ENCODE data around the gene TPRKB. TPM values are rescaled to one million over a fixed set of nuclear protein-coding genes. Genes with fewer than 3 reads are reported as not detected.
A peak's percentile ranks its signal among the peaks of the same experiment; 100 is the strongest.
"Not testable (repeated sequence)": the region's sequence is repeated elsewhere in the genome, so short reads cannot be mapped to it uniquely, and the experiment has no call there.

The TPRKB gene
- total and polyA plus RNA-seq, 2 donors from 2014 or later, result 25.3 to 42.2 TPM

DNA sequence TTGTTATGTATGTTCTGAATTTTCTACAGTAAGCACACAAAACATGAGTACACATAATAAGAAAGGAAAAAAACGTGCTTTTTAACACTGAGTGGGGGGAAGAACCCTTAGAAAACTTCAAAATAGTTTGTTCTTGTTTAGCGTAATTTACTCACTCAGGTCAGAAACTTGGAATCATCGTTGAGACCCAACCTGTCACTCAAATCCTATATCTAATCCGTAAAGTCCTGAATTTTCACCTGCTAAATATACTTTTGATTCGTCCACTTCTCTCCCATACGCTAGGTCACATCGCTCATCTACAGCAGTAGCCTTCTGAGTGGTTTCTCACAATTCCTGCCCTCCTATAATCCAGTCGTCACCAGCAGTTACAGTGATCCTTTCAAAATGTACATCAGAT is 767 bp downstream of the TPRKB start:
- H3K27me3 ChIP-seq (ENCODE audit: control insufficient read depth, insufficient read depth, low read length), result no peaks in the 10 kb centered on the region
- H3K9me3 ChIP-seq (ENCODE audit: control insufficient read depth in 2 of 3, insufficient read depth in 1 of 3, low read length in 3 of 3), result no peaks in the 10 kb centered on the region
- FAIRE-seq (no peak), DNase-seq (no peak)
- intact Hi-C loops (cut with DNase I), result no loop called here
- H3K4me1 ChIP-seq (ENCODE audit: control insufficient read depth in 2 of 3, insufficient read depth in 2 of 3, low read depth in 1 of 3, low read length in 3 of 3), result peaks cover 3 to 5% (median 4%) of the 10 kb centered on the region in 3 donors
- H3K27ac ChIP-seq (ENCODE audit: low read depth in 2 of 2, low read length in 2 of 2), result peak overlapping the region; percentile 60 to 90
- peak overlapping the region; percentile 88 to 99 (median 99) for H3K4me3 ChIP-seq (ENCODE audit: low read length in 3 of 3)
- peak overlapping the region; percentile 89 to 96 (median 94) for H3K9ac ChIP-seq (ENCODE audit: low read length in 3 of 3)
- no peak for TF ChIP-seq CTCF (IDR thresholded peaks at IDR 0.05; ENCODE audit: borderline replicate concordance, extremely low read depth, insufficient read depth)
- H3K36me3 ChIP-seq (ENCODE audit: control insufficient read depth in 2 of 3, insufficient read depth in 3 of 3, low read length in 3 of 3), result peaks cover 2 to 17% (median 11%) of the 10 kb centered on the region in 3 donors

GRCh38 chr2:73730810-73731209 is 6.3 kb downstream of the TPRKB start:
- Histone ChIP-seq H3K27me3 (ENCODE audit: control insufficient read depth, insufficient read depth, low read length) (no peaks in the 10 kb centered on the region), H3K4me1 (ENCODE audit: control insufficient read depth in 2 of 3, insufficient read depth in 2 of 3, low read depth in 1 of 3, low read length in 3 of 3) (no peaks in the 10 kb centered on the region), H3K9ac (ENCODE audit: low read length in 3 of 3) (no peak overlapping the region), H3K9me3 (ENCODE audit: control insufficient read depth in 2 of 3, insufficient read depth in 1 of 3, low read length in 3 of 3) (no peaks in the 10 kb centered on the region), H3K36me3 (ENCODE audit: control insufficient read depth in 2 of 3, insufficient read depth in 3 of 3, low read length in 3 of 3) (peaks cover 0 to 27% (median 16%) of the 10 kb centered on the region in 3 donors), H3K27ac (ENCODE audit: low read depth in 2 of 2, low read length in 2 of 2) (no peak overlapping the region), H3K4me3 (ENCODE audit: low read length in 3 of 3) (no peak overlapping the region)
- DNase-seq, result no peak
- no peak for FAIRE-seq
- no peak for TF ChIP-seq CTCF (IDR thresholded peaks at IDR 0.05; ENCODE audit: borderline replicate concordance, extremely low read depth, insufficient read depth)
- intact Hi-C loops (cut with DNase I), result no loop called here

DNA sequence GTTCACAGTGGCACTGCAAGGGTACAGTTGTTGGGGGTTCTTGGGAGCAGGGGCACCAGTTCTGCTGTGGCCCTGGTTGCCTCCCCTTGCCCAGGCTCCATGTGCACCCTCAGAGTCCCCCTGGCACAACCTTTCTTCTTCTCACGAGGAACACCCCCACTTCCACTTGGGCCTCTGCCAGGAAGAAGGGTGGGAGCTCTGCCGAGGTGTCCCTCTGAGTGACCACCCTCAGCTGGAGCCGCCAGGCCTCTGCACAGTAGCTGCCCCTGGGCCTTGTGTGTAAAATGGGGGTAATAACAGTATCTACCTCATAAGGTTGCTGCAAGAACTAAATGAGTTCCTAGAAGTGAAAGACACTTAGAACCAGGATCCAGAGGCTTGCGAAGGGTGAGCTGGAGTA is 8.4 kb downstream of the TPRKB start:
- no peak overlapping the region for H3K9ac ChIP-seq (ENCODE audit: low read length in 3 of 3)
- no peak overlapping the region for H3K4me3 ChIP-seq (ENCODE audit: low read length in 3 of 3)
- H3K27me3 ChIP-seq (ENCODE audit: control insufficient read depth, insufficient read depth, low read length), result no peaks in the 10 kb centered on the region
- FAIRE-seq (no peak), DNase-seq (no peak)
- no peak for TF ChIP-seq CTCF (IDR thresholded peaks at IDR 0.05; ENCODE audit: borderline replicate concordance, extremely low read depth, insufficient read depth)
- no peak overlapping the region for H3K27ac ChIP-seq (ENCODE audit: low read depth in 2 of 2, low read length in 2 of 2)
- H3K9me3 ChIP-seq (ENCODE audit: control insufficient read depth in 2 of 3, insufficient read depth in 1 of 3, low read length in 3 of 3), result no peaks in the 10 kb centered on the region
- H3K36me3 ChIP-seq (ENCODE audit: control insufficient read depth in 2 of 3, insufficient read depth in 3 of 3, low read length in 3 of 3), result peaks cover 0 to 27% (median 16%) of the 10 kb centered on the region in 3 donors
- no peaks in the 10 kb centered on the region for H3K4me1 ChIP-seq (ENCODE audit: control insufficient read depth in 2 of 3, insufficient read depth in 2 of 3, low read depth in 1 of 3, low read length in 3 of 3)
- intact Hi-C loops (cut with DNase I), result no loop called here

GRCh38 chr2:73728043-73728442 is 9.1 kb downstream of the TPRKB start:
- Histone ChIP-seq H3K36me3 (ENCODE audit: control insufficient read depth in 2 of 3, insufficient read depth in 3 of 3, low read length in 3 of 3) (peaks cover 0 to 21% (median 16%) of the 10 kb centered on the region in 3 donors), H3K4me1 (ENCODE audit: control insufficient read depth in 2 of 3, insufficient read depth in 2 of 3, low read depth in 1 of 3, low read length in 3 of 3) (no peaks in the 10 kb centered on the region), H3K9me3 (ENCODE audit: control insufficient read depth in 2 of 3, insufficient read depth in 1 of 3, low read length in 3 of 3) (no peaks in the 10 kb centered on the region), H3K4me3 (ENCODE audit: low read length in 3 of 3) (no peak overlapping the region), H3K27me3 (ENCODE audit: control insufficient read depth, insufficient read depth, low read length) (no peaks in the 10 kb centered on the region), H3K27ac (ENCODE audit: low read depth in 2 of 2, low read length in 2 of 2) (no peak overlapping the region), H3K9ac (ENCODE audit: low read length in 3 of 3) (no peak overlapping the region)
- intact Hi-C loops (cut with DNase I), result no loop called here
- FAIRE-seq (no peak), DNase-seq (no peak)
- no peak for TF ChIP-seq CTCF (IDR thresholded peaks at IDR 0.05; ENCODE audit: borderline replicate concordance, extremely low read depth, insufficient read depth)

- H3K27ac ChIP-seq (ENCODE audit: low read depth in 2 of 2, low read length in 2 of 2); H3K9me3 ChIP-seq (ENCODE audit: control insufficient read depth in 2 of 3, insufficient read depth in 1 of 3, low read length in 3 of 3); intact Hi-C loops (cut with DNase I); H3K27me3 ChIP-seq (ENCODE audit: control insufficient read depth, insufficient read depth, low read length); H3K4me1 ChIP-seq (ENCODE audit: control insufficient read depth in 2 of 3, insufficient read depth in 2 of 3, low read depth in 1 of 3, low read length in 3 of 3); H3K4me3 ChIP-seq (ENCODE audit: low read length in 3 of 3); H3K9ac ChIP-seq (ENCODE audit: low read length in 3 of 3); DNase-seq; FAIRE-seq: not testable (repeated sequence)
- peaks cover 0 to 13% (median 9%) of the 10 kb centered on the region in 3 donors for H3K36me3 ChIP-seq (ENCODE audit: control insufficient read depth in 2 of 3, insufficient read depth in 3 of 3, low read length in 3 of 3)
Observed at GRCh38 chr2:73726657-73727056, 10.5 kb downstream of the TPRKB start.

Data from kidney (tissue), 14 donors.